Motor neuron (in vitro differentiated cells): ENCODE measurements around the gene SMIM9. TPM values are rescaled to one million over a fixed set of nuclear protein-coding genes. Genes with fewer than 3 reads are reported as not detected.
"Not testable (repeated sequence)": the region's sequence is repeated elsewhere in the genome, so short reads cannot be mapped to it uniquely, and the experiment has no call there.

Source experiments
- ATAC-seq, 8 experiments: fragments of 200-7000 bp; cut with Tn5 transposase; replicated peaks in 6 of 8; 2 replicates each; pipeline ENCODE4 v1.8.0; 2021; ENCODE audit warnings: mild to moderate bottlenecking in 8 of 8, moderate library complexity in 8 of 8
- H3K27ac ChIP-seq, 2 donors: fragments of 250-450 bp; sonication (Bioruptor Pico); 2 replicates each; pipeline ENCODE4 v1.9.0; 2021; ENCODE audit warnings: antibody characterized with exemption in 2 of 2, mild to moderate bottlenecking in 2 of 2, moderate library complexity in 1 of 2
- H3K4me1 ChIP-seq, 2 donors: fragments of 250-450 bp; sonication (Bioruptor Pico); replicated peaks in 1 of 2; 2 replicates each; pipeline ENCODE4 v1.6.1; 2021; ENCODE audit warnings: antibody characterized with exemption in 2 of 2, mild to moderate bottlenecking in 2 of 2, moderate library complexity in 1 of 2
- H3K4me3 ChIP-seq, 5 donors: fragments of 250-450 bp; sonication (Bioruptor Pico); 2 replicates each; pipeline ENCODE4 v1.9.0; 2021; ENCODE audit warnings: antibody characterized with exemption in 5 of 5, mild to moderate bottlenecking in 5 of 5, moderate library complexity in 4 of 5
- WGBS, 10 experiments: fragments of 450-650 bp; shearing (Covaris generic); methylation state at CpG; one replicate each; pipeline ENCODE4 v1.0.0; 2022; 5-methylcytosine and 5-hydroxymethylcytosine counted together
- in situ Hi-C, 9 experiments: fragments of 400-800 bp; cut with MboI; loops; one replicate each; pipeline ENCODE4 v1.15.0; 2021; ENCODE audit warnings: low sequenced_read_pairs in 9 of 9, low pct_unique_long_range_greater_than_20kb in 2 of 9; ENCODE audit not compliant: unreplicated experiment in 9 of 9
- total RNA-seq, 8 experiments: library from RNA; unstranded; fragments of 300-600 nt; gene quantifications; 2 replicates each; pipeline versions ENCODE4 v1.2.3 to v1.2.4, GENCODE V29; 2022

Gene SMIM9
- total RNA-seq: not detected

GRCh38 chrX:154834562-154834961 lies at the start of gene SMIM9:
Gene SMIM9, minus strand, starts transcription at chrX:154834662. Its CDS starts 3,806 bp downstream, at chrX:154830856.
- in situ Hi-C loops: no loop called here
- Histone ChIP-seq H3K27ac (no peak within 1 kb of the TSS), H3K4me1 (no peaks in the 10 kb centered on the region), H3K4me3 (no peak within 1 kb of the TSS)
- WGBS, 10 experiments: 57 to 100% (median 75%) methylated on average over 1 to 2 of the region's 3 CpGs; no CpG with 5 or more reads in 6 of the 10 experiments
- no peak for ATAC-seq

- WGBS, 10 experiments: no CpG with 5 or more reads among the region's 8 CpGs
- H3K27ac ChIP-seq, H3K4me3 ChIP-seq, in situ Hi-C loops, H3K4me1 ChIP-seq, ATAC-seq: not testable (repeated sequence)
These were observed 49.6 kb upstream of the SMIM9 start for GRCh38 chrX:154884069-154884468.

- ATAC-seq: no peak
- H3K4me3 ChIP-seq: no peak overlapping the region
- no peaks in the 10 kb centered on the region for H3K4me1 ChIP-seq
- no peak overlapping the region for H3K27ac ChIP-seq
- 47% methylated on average over 2 of the region's 2 CpGs; no CpG with 5 or more reads in 9 of the 10 experiments for WGBS, 10 experiments
- in situ Hi-C loops: no loop called here
These were observed 38.9 kb upstream of the SMIM9 start for GRCh38 chrX:154873329-154873728.

GRCh38 chrX:154868522-154868921 lies 34.1 kb upstream of the SMIM9 start:
- ATAC-seq, H3K4me1 ChIP-seq, in situ Hi-C loops, H3K27ac ChIP-seq, H3K4me3 ChIP-seq: not testable (repeated sequence)

GRCh38 chrX:154855256-154855655 lies 20.8 kb upstream of the SMIM9 start:
- Histone ChIP-seq H3K4me3 (no peak overlapping the region), H3K27ac (no peak overlapping the region), H3K4me1 (no peaks in the 10 kb centered on the region)
- peak in 2 of 8 experiments; percentile 23 to 39 for ATAC-seq
- in situ Hi-C loops: no loop called here

GRCh38 chrX:154850957-154851611 lies 16.6 kb upstream of the SMIM9 start:
- peak in 3 of 8 experiments; percentile 58 to 80 (median 61) for ATAC-seq
- H3K4me1 ChIP-seq: no peaks in the 10 kb centered on the region
- in situ Hi-C loops: no loop called here
- WGBS, 10 experiments: 8 to 88% (median 50%) methylated on average over 1 of the region's 1 CpG; no CpG with 5 or more reads in 5 of the 10 experiments
- no peak overlapping the region for H3K27ac ChIP-seq
- no peak overlapping the region for H3K4me3 ChIP-seq

GRCh38 chrX:154840856-154841255 lies 6.4 kb upstream of the SMIM9 start:
- in situ Hi-C loops: no loop called here
- Histone ChIP-seq H3K4me3 (no peak overlapping the region), H3K4me1 (no peaks in the 10 kb centered on the region), H3K27ac (no peak overlapping the region)
- ATAC-seq: peak in 3 of 8 experiments; percentile 44 to 76 (median 71)
- WGBS, 10 experiments: 24 to 93% methylated on average over 2 of the region's 2 CpGs; no CpG with 5 or more reads in 8 of the 10 experiments

GRCh38 chrX:154836163-154836562 lies 1.7 kb upstream of the SMIM9 start:
- no peak overlapping the region for H3K4me3 ChIP-seq
- H3K4me1 ChIP-seq: no peaks in the 10 kb centered on the region
- 40 to 83% (median 40%) methylated on average over 1 of the region's 1 CpG; no CpG with 5 or more reads in 7 of the 10 experiments for WGBS, 10 experiments
- no peak for ATAC-seq
- in situ Hi-C loops: no loop called here
- H3K27ac ChIP-seq: no peak overlapping the region

GRCh38 chrX:154833746-154834274 lies 652 bp downstream of the SMIM9 start:
- in situ Hi-C loops: no loop called here
- no peak for ATAC-seq
- Histone ChIP-seq H3K27ac (no peak overlapping the region), H3K4me1 (no peaks in the 10 kb centered on the region), H3K4me3 (no peak overlapping the region)
- WGBS, 10 experiments: 20 to 93% (median 50%) methylated on average over 1 to 3 of the region's 3 CpGs; no CpG with 5 or more reads in 5 of the 10 experiments

- Histone ChIP-seq H3K27ac (no peak overlapping the region), H3K4me1 (no peaks in the 10 kb centered on the region), H3K4me3 (no peak overlapping the region)
- in situ Hi-C loops: no loop called here
- no CpG with 5 or more reads among the region's 1 CpG for WGBS, 10 experiments
- no peak for ATAC-seq
These were observed 4.5 kb downstream of the SMIM9 start for GRCh38 chrX:154829926-154830442.

- Histone ChIP-seq H3K27ac (no peak overlapping the region), H3K4me1 (no peaks in the 10 kb centered on the region), H3K4me3 (no peak overlapping the region)
- in situ Hi-C loops: no loop called here
- ATAC-seq: no peak
These were observed 5.3 kb downstream of the SMIM9 start for GRCh38 chrX:154829134-154829533.

- in situ Hi-C loops: no loop called here
- WGBS, 10 experiments: 50 to 100% methylated on average over 2 of the region's 2 CpGs; no CpG with 5 or more reads in 8 of the 10 experiments
- H3K4me1 ChIP-seq: no peaks in the 10 kb centered on the region
- peak in 1 of 8 experiments; percentile 23 for ATAC-seq
- no peak overlapping the region for H3K27ac ChIP-seq
- no peak overlapping the region for H3K4me3 ChIP-seq
These were observed 6.5 kb downstream of the SMIM9 start for GRCh38 chrX:154828016-154828408.

GRCh38 chrX:154827194-154828015 lies 7.1 kb downstream of the SMIM9 start:
- Histone ChIP-seq H3K4me3 (no peak overlapping the region), H3K27ac (no peak overlapping the region), H3K4me1 (no peaks in the 10 kb centered on the region)
- WGBS, 10 experiments: 8 to 60% (median 45%) methylated on average over 1 to 4 of the region's 4 CpGs; no CpG with 5 or more reads in 7 of the 10 experiments
- in situ Hi-C loops: no loop called here
- peak in 3 of 8 experiments; percentile 89 to 98 (median 96) for ATAC-seq
